ENCODE results near the gene CELSR1.
"Not testable (repeated sequence)": the region's sequence is repeated elsewhere in the genome, so short reads cannot be mapped to it uniquely, and the experiment has no call there.

Gene CELSR1

DNA sequence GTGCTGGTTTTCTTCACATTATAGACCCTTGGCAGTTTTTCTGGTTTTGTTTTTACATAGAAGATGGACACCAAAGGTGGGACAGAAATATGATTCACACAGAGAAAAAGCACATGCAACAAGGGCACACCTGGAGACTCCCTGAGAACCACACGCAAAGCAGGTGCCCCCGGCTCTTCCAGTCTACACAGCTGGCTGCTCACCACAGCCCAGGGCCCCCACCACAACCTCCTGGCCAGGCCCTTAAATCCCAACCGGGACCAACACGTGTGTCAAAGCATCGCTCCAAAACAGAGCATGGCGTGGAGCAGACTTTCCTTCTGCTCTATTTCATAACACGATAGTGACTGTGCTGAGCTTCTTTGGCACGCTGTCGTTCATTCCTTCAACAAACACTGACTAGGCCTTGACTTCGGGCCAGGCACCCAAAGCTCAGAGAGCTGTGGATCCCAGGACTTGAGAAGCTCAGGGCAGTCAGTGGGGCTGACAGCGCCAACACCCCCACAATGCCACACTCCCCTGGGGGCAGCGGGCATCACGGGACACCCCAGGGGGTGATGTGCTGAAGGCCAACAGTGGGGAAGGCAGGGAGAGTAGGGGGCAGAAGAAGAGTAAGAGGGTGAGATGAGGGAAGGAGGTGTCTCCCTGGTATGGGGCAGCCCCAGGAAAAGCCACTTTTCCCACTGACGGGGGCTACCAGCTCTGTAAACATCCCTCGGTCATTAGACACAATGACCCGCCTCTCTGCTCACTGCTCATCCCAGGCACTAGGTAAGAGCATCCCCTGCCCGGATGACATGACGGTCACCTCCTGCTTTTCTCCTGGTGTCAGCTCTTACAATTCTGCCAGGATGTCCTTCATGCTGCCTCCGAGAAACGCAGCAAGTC lies 26.0 kb downstream of the CELSR1 start:
- no peak for DNase-seq

DNA sequence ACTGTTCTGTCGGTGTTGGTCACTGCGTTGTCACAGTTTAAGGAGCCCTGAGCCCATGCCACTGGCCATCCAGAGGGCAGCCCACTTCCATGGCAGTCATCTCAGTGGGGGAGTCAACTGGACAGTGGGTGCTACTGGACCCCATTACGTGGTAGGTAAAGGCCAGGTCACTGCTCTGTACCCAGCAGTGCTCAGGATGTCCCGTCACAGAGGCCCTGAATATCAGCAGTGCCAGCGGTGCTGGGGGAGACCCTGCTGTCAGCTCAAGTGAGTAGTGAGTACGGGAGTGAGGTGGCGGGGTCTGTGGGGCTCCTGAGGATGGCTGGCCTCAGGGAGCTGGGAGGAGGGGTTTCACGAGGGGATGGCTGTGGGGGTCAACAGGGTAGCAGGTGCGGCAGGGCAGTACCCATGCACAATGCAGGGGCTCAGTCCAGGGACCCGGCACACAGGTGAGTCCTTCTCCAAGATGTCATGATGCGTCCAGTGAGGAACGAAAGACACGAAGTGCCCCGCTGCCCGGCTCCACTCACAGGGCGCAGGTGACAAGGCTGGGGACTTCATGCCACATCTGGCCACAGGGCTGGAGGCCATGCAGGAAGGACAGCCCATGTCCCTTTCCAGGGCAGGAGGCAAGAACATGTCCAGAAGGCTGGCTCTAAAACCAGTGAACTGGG lies 27.9 kb downstream of the CELSR1 start:
- no peak for DNase-seq

DNA sequence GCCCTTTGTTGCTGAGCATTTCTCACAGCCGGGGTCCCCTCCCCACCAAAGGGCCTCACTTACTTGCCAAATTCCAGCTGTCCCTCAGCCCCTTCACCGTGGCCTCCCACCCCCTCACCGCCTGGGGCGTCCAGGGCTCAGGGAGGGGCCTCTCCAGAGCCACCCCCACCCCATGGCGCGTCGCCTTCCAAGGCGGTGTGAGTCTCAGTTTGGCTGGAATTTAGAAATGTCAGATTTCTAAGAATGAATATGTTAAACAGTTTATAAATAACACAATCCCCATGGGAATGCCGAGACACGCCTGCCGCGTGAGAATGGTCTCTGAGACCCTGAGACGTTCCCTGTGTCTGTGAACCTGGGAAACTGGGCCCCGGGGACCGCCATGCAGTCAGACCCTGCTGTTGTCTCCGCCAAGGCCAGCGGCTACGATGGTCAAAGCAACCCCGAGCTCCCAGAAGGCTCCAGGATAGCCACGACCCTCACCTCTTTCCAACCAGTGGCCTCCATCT lies 28.9 kb downstream of the CELSR1 start:
- DNase-seq = no peak

DNA sequence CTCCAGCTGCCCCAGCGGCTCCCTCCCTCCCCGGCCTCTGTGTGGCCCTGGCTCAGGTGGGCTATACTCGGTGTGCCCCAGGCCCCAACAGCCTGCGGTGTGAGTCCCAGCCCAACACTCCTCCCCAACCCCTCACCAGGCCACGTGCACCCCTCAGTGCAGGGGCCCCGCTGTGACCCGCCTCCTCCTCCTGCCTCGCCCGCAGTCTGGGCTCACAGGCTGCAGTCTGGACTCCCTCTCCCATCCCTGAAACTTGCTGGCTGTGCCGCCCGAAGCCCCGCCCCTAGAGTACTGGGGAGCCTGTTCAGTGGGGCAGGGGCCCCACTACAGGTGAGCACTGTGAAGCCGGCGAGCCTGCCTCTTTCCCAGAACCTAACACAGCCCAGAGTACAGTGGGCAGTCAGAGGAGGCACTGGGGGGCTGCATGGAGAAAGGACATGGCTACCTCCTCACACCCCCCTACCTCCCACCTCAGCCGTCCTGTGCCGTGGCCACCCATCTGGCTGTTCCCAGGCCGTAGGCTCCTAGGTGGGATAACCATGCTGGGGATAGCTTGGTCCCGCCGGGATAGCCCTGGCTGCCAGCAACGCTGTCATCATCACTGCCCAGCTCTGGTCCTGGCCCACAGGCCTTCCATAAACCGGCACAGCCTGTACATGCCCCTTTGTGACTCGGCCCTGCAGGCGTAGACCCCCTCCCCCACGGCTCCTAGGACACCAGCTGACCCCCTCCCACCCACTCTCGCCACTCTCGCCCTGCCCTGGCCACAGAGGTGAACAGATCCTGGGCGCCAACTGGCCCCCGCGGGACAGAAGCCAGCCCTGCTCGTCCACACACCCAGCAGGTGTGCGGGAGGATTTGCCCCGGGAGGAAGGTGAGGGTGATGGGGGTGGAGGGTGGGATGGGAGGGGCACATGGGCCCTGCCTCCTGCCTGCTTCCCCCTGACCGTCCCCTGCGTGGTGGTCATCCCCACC lies 29.7 kb downstream of the CELSR1 start:
- DNase-seq = no peak

DNA sequence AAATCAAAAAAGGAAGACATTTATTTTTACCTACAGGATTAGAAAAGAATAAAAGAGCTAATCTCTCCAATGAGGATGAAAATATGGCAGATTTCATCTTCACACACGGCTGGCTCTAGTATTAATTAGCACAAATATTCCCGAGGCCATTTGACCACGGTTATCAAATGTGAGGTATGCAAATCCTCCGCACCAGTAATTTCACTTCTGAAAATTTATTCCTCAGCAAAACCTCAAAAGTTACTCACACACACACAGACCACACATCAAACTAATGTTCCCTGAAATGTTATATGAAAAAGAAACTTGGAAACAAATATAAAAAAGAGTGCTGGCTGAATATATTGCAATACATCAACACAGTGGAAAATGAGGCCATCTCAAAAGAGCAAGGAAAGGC lies 32.8 kb downstream of the CELSR1 start:
- DNase-seq = no peak

DNA sequence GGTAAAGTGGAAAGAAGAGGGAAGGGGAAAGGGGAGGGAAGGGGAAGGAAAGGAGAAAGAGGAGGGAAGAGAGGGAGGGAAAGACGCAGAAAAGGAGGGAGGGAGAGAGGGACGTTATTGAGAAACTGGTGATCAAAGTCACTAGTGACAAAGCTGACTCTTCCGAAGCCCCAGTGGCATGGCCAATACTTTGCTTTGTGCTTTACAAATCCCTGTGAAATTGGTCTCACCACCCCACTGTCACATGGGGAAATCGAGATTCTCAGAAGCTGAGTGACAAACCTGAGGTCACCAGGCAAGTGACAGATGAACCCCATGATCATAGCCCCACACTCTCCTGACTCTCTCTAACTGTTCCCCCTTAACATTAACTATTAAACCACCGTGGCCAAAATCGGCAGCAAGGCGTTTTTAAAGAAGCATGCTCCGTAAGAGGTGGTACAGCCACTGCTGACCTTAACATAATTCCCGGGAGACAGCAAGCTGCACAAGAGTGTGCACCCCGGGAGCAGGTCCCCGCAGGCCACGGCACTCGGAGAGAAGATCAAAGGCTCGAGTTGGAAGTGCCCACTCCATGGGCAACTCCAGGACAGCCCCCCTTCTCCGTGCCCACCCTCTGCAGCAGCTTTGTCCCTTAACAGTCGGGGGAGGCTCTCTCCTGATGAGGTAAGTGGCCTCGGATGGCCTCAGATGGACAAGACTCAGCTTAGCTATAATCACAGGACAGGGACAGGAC lies 34.8 kb downstream of the CELSR1 start:
- no peak for DNase-seq

DNA sequence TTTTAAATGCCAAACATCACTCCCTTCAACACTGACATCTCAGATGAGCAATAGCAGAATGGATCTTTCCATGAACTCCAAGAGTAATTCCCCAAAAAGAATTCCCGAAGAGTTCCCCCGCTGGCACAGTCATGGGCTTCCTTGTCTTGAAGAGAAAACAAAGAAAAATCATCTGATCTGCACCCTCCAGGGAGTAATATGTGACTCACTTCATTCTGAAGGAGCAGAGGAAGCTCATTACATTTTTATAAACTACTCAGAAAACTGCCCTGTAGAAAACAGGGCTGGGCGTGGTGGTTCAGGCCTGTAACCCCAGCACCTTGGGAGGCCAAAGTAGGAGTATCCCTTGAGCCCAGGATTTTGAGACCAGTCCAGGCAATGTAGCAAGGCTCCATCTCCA lies 35.7 kb downstream of the CELSR1 start:
- DNase-seq = no peak

DNA sequence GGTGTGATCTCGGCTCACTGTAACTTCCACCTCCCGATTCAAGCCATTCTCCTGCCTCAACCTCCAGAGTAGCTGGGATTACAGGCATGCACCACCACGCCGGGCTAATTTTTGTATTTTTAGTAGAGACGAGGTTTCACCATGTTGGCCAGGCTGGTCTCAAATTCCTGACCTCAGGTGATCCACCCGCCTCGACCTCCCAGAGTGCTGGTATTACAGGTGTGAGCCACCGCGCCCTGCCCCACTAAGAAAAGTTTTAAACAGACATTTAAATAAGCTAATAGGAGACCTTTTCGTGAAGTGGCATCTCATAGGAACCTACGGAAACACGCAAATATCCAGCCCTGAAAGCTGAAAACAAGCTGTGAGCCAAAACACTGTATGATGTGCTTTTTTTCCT lies 36.2 kb downstream of the CELSR1 start:
- DNase-seq = not testable (repeated sequence)

DNA sequence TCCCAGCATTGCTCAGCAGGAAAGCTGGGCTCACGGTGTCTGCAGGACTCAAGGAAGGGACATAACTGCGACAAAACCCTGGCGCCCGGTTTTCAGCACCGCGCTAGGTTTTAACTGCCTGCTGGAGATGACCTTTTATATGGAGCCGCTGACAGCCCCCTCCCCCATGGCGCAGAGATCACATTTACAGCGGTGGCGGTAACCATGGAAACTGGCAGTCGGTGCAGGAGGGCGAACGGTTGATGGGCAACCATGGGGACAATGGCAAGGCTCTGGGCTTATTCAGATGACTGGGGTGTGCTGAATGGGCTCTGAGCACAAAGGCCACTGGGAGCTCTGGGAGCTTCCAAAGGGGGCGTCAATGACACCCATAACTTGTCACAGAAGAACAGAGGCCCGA lies 37.2 kb downstream of the CELSR1 start:
- no peak for DNase-seq

DNA sequence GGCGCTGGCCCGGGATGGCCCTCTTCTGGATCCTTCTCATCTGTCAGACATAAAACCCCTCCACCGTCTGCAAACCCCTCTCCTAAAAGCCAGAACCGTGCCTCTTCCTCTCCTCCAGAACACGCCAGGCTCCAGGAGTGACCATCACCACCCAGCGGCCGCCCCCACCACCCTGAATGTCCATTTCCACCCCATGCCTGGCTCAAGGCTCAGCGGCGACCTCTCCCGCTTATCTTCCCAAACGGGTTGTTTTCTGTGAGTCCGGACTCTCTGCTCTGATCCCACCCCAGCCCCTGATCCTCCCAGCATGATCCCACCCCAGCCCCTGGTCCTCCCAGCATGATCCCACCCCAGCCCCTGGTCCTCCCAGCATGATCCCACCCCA lies 37.6 kb downstream of the CELSR1 start:
- DNase-seq = no peak

DNA sequence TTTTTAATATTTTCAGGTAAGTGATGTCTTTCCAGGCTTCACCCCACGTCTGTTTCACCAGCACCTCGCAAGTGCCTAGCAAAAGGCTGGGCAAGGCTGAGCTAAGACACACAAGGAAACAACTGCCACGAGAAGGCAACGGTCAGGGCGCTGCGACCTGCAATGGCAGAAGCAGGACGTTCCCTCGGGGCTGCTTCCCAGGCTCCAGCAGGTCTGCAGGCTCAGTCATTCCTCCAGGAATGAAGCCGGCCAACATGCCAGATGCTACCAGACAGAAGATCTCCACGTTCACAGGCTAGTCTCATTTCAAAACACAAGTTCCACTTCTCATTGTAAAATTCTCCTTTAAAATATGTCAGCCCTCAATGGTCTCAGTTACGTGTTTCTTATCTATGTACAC lies 45.5 kb downstream of the CELSR1 start:
- DNase-seq = no peak

DNA sequence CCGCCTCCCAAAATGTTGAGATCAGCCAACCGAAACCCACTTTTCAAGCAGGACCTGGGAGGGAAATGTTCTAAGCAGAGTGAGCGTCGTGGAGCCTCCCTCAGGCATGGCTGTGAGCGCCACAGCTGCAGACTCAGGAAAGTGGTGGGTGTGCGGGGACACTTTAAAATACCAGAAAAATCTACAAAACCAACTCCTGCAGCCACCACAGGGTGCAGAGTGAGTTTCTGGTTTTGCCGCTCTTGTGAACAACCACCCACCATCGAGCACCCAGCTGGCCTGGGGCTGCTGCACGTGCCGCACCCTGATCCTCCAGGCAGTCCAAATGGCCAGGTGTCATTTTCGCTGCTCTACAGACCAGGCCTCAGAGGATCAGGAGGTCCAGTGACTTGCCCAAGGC lies 46.9 kb downstream of the CELSR1 start:
- no peak for DNase-seq

DNA sequence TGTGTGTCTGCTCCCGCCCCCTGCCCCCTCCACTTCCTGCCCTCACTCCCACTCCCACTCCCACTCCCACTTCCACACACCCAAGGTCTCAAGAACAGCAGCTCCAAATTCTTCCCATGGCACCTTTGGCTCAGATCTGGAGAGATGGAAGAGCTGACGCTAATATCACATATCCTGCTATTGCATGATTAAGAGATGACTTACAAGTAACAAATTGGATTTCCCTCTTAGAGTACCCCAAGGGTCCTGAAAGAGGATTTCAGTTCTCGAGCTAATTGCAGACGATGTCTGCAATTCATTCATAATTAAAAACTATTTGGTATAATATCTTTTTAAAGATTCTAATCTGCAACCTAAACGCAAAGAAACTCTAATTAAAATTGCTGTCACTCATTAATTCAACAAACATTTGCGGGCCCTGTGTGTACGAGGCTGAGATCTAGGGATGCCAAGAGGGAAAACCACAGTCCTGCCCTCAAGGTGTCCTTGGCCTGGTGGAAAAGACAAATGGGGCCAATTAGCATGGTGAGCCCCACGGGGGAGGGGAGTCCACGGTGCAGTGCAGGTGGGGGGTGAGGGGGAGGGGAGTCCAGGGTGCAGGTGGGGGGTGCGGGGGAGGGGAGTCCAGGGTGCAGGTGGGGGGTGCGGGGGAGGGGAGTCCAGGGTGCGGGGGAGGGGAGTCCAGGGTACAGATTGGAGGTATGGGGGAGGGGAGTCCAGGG lies 50.3 kb downstream of the CELSR1 start:
- no peak for DNase-seq

DNA sequence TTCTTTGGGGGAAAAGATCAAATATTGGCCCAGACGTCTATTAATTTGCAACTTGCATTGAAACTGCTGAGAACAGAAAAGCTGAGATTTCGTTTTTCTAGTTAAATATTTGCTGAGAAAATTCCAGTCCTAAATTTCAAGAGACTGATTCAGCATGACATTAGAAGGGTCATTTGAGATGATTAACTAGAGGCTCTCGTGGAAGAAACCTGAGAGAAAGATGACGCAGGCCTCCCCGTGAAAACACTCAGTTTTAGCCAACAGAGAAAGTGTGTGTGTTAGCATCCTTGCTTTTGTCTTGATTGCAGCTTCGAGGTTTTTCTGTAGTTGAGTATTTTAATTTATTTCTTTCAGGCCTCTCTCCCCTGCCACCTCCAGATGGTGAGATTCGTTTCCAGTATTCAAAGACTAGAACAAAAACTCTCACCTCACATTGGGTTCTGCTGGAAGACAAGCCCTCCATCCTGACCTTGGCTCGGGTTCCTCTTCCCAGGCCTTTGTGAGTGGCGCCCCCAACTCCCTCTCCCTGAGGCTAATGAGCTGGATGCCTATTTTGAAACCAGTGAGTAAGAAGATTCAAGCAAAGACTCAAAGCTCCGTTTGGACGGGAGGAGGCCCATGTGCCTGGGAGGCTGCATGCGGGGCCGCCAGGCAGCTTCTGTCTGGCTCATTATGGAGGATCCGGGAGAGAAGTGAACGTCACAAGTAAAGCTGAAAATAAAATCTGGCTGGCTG lies 52.4 kb downstream of the CELSR1 start:
- DNase-seq = no peak

DNA sequence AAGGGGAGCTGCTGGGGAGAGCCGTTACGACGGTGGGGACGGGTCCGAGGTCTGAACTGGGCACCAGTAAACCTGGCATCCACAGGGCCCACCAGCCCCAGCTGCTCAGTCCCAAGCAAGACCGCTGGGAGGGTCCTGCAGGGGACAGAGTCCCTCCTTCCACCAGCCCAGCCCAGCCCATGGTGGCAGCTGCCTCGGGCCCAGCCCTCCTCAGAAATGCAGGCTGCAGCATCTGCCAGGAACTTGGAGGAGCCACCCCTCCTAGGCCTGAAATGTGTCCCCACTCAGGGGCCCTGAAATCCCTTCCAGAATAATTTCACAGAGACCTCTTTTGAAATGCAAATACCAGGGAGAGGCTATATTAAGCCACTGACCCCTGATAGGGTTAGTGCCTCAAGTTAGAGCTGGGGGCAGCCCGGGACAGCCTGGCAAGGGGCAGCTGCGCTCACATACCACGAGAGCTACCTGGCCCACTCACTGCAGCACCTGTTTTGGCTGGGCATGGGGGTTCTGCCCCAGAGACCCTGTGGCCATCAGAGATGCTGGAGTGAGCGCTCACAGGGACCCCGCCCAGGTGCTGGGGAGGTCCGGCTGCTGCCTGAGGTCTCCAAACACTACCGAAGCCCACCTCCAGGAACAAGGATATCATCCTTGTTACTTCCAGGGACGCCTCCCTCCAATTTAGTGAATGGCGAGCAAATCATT lies 53.1 kb downstream of the CELSR1 start:
- peak; percentile 46 for DNase-seq

DNA sequence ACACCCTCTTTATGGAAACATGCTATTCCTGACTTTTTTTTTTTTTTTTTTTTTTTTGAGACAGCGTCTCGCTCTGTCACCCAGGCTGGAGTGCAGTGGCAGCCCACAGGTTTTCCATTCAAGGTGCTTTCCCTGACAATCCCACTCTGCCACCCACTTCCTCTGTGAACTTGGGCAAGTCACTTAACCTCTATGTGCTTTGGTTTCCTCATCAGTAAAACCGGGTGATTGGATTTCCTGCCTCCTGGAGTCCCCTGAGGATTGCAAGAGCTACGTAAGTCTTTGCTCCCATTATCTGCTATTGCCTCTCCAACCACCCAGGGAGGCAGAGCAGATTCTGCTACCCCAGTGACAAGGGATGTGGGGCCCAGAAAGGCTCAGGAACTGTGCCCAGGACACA lies 54.1 kb downstream of the CELSR1 start:
- no peak for DNase-seq

DNA sequence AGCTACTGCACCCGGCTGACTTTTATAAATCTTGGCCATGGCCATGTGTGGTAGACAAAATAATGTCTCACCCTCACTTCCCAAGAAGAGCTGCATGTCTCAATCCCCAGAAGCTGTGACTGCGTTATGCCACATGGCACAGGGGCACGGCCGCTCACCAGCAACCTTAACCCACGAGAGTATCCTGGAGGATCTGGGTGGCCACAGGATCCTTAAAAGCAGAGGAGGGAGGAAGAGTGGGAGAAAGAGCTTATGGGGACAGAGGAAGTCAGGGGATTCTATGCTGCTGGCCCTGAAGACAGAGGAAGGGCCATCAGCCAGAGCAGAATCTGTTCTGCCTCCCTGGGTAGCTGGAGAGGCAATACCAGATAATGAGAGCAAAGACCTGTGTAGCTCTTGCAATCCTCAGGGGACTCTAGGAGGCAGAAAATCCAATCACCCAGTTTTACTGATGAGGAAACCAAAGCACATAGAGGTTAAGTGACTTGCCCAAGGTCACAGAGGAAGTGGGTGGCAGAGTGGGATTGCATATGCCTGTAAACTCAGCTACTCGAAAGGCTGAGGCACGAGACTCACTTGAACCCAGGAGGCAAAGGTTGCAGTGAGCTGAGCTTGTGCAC lies 55.3 kb downstream of the CELSR1 start:
- DNase-seq = no peak

DNA sequence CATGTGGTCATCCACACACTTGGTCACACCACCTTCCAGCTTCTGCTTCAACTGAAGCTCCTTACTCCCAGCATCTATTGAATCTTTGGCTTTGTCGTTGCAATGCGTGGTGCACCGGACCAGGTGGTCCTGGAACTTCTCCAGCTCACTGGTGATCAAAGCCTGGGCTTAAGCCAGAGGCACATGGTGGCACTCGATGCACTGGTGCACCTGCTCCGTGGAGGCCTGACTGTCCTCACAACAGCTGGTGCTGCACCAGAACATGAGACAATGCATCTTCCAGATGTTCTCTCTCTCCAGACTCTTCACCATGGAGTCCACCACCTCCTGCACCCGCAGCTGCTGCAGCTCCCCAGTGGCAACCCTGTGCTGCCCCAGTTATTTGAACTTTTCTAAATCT lies 56.0 kb downstream of the CELSR1 start:
- DNase-seq = no peak

DNA sequence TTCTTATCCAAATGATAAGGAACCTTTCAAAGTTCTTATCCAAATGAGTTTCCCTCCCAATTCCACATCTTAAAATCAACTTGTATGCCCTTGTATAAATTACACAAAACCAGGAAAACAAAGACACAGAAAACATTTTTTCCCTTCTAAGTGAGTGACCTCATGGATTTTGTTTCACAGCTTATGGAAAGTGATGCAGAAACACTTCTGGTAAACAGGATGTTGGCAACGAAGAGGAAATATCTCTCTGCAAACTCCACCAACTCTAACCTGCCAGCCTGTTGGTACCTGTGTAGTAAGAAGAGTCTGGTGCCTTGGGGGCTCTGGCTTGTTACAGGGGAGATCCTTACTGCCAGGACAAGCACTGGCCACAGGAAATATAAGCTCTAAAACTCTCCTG lies 57.0 kb downstream of the CELSR1 start:
- no peak for DNase-seq

DNA sequence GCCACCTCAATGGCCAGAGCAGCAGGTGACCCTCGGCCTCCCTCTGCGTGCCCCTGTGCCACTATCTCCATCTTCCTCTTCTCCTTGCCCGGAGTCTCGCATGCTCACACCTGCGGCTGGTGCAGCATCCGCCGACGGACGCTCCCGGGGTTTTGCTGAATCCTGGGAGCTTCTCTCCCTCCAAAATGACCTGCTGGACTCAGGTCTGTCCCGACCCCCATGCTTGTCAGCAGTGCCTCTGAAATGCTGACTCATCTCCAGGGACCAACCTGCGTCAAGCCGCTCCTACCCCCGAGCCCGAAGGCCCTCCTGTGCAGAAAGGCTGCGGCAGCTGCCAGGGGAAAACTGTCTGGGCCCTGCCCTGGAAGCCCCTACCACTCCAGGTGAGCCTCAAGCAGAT lies 58.4 kb downstream of the CELSR1 start:
- DNase-seq = no peak
